Measurements from ENCODE around the gene CPTP.

DNA sequence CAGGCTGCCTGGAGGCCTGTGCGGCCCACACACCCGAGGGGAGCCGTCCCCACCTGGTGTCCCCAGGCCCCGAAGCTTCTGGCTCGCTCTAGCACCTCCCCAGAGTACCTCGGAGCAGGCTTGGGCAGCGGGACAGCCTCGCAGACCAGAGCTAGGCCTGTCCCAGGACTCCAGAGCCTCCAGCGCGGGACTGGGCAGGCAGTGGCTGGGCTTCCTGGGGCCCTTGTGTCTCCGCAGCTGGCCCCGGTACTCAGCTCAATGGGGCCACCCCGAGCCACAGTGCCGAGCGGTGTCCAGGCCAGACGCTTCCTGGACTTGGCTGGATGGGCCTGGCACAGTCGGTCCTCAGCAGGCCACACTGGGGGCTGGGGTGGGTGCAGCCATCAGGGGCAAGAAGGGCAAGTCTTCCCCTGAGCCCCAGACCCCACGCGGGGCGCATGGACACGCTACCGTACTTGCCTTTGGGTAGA is 39.5 kb upstream of the CPTP start:
- TF ChIP-seq, protein P1, sequence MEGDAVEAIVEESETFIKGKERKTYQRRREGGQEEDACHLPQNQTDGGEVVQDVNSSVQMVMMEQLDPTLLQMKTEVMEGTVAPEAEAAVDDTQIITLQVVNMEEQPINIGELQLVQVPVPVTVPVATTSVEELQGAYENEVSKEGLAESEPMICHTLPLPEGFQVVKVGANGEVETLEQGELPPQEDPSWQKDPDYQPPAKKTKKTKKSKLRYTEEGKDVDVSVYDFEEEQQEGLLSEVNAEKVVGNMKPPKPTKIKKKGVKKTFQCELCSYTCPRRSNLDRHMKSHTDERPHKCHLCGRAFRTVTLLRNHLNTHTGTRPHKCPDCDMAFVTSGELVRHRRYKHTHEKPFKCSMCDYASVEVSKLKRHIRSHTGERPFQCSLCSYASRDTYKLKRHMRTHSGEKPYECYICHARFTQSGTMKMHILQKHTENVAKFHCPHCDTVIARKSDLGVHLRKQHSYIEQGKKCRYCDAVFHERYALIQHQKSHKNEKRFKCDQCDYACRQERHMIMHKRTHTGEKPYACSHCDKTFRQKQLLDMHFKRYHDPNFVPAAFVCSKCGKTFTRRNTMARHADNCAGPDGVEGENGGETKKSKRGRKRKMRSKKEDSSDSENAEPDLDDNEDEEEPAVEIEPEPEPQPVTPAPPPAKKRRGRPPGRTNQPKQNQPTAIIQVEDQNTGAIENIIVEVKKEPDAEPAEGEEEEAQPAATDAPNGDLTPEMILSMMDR (IDR thresholded peaks at IDR 0.05) = no peak
- no peak for TF ChIP-seq POLR2A (IDR thresholded peaks at IDR 0.05)
